AG04450 (cell line): ENCODE results near the gene FRS3. TPM values are rescaled to one million over a fixed set of nuclear protein-coding genes. Genes with fewer than 3 reads are reported as not detected.

Source experiments
- CTCF ChIA-PET: fragments of 300-600, 350-600 bp; formaldehyde crosslinking; extraction: SDS; loops from one replicate; lab custom pipeline; 2022; ENCODE audit warnings: antibody characterized with exemption, inconsistent platforms; lab: Charles Lee
- POLR2A ChIA-PET: fragments of 350-600 bp; formaldehyde crosslinking; extraction: SDS; loops from one replicate; lab custom pipeline; 2021; ENCODE audit warnings: antibody characterized with exemption, inconsistent platforms; lab: Yijun Ruan, JAX
- DNase-seq: peaks from one replicate; pipeline ENCODE4 v3.0.0-alpha.2; 2011; ENCODE audit warnings: low read depth, low spot score
- H3K27ac ChIP-seq: one replicate; pipeline ENCODE4 v1.5.1; 2012; ENCODE audit warnings: low read depth, low read length, control low read depth
- H3K27me3 ChIP-seq: one replicate; pipeline ENCODE4 v1.6.0; 2012; ENCODE audit warnings: low read length; ENCODE audit not compliant: control insufficient read depth, insufficient read depth
- H3K4me3 ChIP-seq: 2 replicates; pipeline ENCODE4 v1.5.1; 2011; ENCODE audit warnings: mild to moderate bottlenecking, low read depth, low read length, control low read depth
- H3K9me3 ChIP-seq: 2 replicates; pipeline ENCODE4 v1.5.1; 2012; ENCODE audit warnings: low read length; ENCODE audit not compliant: control insufficient read depth, insufficient read depth
- polyA plus RNA-seq: library from polyadenylated mRNA; depleted of rRNA; stranded (reverse); fragments of >200 nt; gene quantifications from 2 replicates; pipeline ENCODE4 v1.2.3, GENCODE V29; 2011
- TF ChIP-seq, protein P1 (sequence below): IDR thresholded peaks from 2 replicates; pipeline ENCODE4 v1.5.1; 2011; ENCODE audit warnings: low read depth, low read length, control low read depth, inconsistent platforms

Gene FRS3
- polyA plus RNA-seq, 1 experiment: 2.2 TPM

DNA sequence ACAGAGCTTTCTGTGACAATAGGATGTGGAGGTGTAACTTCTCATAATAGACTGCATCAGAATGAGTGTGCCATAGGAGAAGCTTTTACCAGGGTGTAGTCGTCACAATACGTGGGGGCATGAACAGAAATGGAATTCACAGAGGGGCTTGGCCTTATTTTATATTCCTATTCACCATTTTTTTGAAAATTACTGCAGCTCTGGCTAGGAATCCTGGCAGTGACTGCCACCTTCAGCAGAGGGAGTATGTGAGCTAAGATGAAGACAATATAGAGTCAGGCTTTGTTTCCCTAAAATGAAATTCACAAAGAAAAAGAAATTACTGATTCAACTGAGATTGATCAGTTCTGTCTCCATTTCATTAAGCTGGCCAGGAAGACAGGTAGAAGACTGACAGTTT is 21.7 kb upstream of the FRS3 start:
- CTCF ChIA-PET: interaction anchor here (0.5 to 7.6 kb wide), 26 partner anchors 12 to 730 kb away, joined by 3 to 96 read pairs (median 4); partner anchors contain the start of genes BYSL, MED20 and TOMM6
- Histone ChIP-seq H3K4me3 (no peak overlapping the region), H3K27ac (no peak overlapping the region), H3K27me3 (no peaks in the 10 kb centered on the region), H3K9me3 (no peaks in the 10 kb centered on the region; the same call in 1 of the 2 replicates)
- TF ChIP-seq, protein P1, sequence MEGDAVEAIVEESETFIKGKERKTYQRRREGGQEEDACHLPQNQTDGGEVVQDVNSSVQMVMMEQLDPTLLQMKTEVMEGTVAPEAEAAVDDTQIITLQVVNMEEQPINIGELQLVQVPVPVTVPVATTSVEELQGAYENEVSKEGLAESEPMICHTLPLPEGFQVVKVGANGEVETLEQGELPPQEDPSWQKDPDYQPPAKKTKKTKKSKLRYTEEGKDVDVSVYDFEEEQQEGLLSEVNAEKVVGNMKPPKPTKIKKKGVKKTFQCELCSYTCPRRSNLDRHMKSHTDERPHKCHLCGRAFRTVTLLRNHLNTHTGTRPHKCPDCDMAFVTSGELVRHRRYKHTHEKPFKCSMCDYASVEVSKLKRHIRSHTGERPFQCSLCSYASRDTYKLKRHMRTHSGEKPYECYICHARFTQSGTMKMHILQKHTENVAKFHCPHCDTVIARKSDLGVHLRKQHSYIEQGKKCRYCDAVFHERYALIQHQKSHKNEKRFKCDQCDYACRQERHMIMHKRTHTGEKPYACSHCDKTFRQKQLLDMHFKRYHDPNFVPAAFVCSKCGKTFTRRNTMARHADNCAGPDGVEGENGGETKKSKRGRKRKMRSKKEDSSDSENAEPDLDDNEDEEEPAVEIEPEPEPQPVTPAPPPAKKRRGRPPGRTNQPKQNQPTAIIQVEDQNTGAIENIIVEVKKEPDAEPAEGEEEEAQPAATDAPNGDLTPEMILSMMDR: peak; percentile 81
- POLR2A ChIA-PET: interaction anchor here (0.7 kb wide), 2 partner anchors 13 to 249 kb away, joined by 4 to 11 read pairs; partner anchors contain the start of gene TAF8
- DNase-seq: no peak

DNA sequence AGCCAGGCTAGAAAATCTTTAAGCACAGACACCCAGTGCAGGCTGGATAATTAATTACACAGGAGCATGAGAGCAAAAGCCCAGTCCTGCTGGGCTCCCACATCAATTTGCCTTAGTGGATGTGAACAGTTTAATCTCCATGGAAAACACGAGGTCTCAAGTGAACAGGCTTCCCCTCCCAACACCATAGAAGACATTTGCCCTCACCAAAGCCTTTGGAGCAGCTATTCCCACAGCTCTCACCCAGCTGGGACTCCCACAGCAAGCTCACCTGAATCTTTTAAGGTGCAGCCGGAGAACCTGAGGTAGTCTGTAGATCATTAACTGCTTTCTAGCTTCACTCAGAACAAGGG is 19.8 kb upstream of the FRS3 start:
- H3K9me3 ChIP-seq: no peaks in the 10 kb centered on the region
- no peak overlapping the region for H3K27ac ChIP-seq
- no peak overlapping the region for H3K4me3 ChIP-seq
- ChIA-PET CTCF (interaction anchor here (2.7 to 7.6 kb wide), 4 partner anchors 12 to 244 kb away, joined by 15 to 96 read pairs (median 51); partner anchors contain the start of genes BYSL, MED20 and TOMM6), POLR2A (no interaction called here)
- H3K27me3 ChIP-seq: no peaks in the 10 kb centered on the region
- no peak for DNase-seq
- TF ChIP-seq, protein P1: no peak

DNA sequence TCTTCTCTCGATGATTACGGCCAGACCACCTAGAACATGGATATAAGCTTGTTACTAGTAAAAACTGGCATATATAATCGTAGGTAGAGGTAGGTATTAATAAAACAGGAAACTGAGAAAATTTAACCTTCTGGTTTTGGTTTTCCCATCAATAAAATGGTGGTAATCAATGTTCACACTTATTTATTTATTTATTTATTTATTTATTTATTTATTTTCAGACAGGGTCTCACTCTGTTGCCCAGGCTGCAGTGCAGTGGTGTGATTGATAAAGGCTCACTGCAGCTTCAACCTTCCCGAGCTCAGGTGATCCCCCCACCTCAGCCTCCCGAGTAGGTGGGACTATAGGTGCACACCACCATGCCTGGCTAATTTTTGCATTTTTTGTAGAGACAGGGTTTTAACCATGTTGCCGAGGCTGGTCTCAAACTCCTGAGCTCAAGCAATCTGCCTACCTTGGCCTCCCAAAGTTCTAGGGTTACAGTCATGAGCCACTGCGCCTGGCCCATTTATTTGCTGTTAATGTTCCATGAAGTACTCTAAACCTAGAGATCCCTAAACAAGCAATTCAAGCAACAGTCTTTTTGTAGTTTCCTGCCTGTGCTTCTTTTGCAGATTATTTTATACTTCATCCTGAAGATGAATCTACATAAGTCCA is 19.3 kb upstream of the FRS3 start:
- no peak for DNase-seq
- POLR2A ChIA-PET: no interaction called here
- CTCF ChIA-PET: interaction anchor here (3.1 to 7.6 kb wide), 3 partner anchors 12 to 244 kb away, joined by 27 to 96 read pairs (median 75); partner anchors contain the start of gene TOMM6
- Histone ChIP-seq H3K27ac (no peak overlapping the region), H3K4me3 (no peak overlapping the region), H3K27me3 (no peaks in the 10 kb centered on the region), H3K9me3 (no peaks in the 10 kb centered on the region)
- TF ChIP-seq, protein P1: no peak

DNA sequence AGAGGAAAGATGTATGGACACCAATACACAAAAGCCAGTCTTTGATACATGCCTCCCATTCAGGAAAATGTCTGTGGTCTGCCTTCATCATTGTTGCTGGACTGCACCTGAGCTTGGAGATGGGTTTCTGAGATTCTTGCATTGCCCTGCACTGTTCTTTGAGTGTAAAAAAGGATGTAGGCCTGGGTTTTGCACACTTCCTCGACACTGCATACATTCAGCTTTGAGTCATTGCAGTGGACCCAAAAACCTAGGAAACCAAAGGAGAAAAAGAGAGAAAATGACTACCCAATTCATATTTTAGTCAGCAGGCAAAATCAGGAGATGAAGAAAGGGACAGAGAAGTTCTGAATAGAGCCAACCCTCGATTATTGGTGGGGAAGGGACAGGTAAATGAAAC is 16.8 kb upstream of the FRS3 start:
- no peaks in the 10 kb centered on the region for H3K9me3 ChIP-seq
- CTCF ChIA-PET: interaction anchor here (1.4 to 7.6 kb wide), 2 partner anchors 9 to 125 kb away, joined by 4 to 75 read pairs; partner anchors contain the start of genes MED20 and TOMM6
- no peak overlapping the region for H3K4me3 ChIP-seq
- TF ChIP-seq, protein P1: no peak
- DNase-seq: no peak
- no peak overlapping the region for H3K27ac ChIP-seq
- no peaks in the 10 kb centered on the region for H3K27me3 ChIP-seq
- POLR2A ChIA-PET: no interaction called here

GRCh38 chr6:41791984-41792383 is 12.3 kb upstream of the FRS3 start:
- Histone ChIP-seq H3K4me3 (no peak overlapping the region), H3K9me3 (no peaks in the 10 kb centered on the region; the same call in 1 of the 2 replicates), H3K27me3 (no peaks in the 10 kb centered on the region), H3K27ac (no peak overlapping the region)
- TF ChIP-seq, protein P1: no peak
- no peak for DNase-seq
- ChIA-PET POLR2A (no interaction called here), CTCF (interaction anchor here (0.9 to 2.8 kb wide), 3 partner anchors 129 to 259 kb away, joined by 4 to 24 read pairs (median 9); partner anchors contain the start of genes BYSL, MED20 and TAF8)
